ENCODE measurements around the gene SPATA33. TPM values are rescaled to one million over a fixed set of nuclear protein-coding genes. Genes with fewer than 3 reads are reported as not detected.
A peak's percentile ranks its signal among the peaks of the same experiment; 100 is the strongest.

SPATA33 gene
- total RNA-seq, 6 experiments from 2014 or later = 6.3 to 10.1 (median 7.8) TPM

DNA sequence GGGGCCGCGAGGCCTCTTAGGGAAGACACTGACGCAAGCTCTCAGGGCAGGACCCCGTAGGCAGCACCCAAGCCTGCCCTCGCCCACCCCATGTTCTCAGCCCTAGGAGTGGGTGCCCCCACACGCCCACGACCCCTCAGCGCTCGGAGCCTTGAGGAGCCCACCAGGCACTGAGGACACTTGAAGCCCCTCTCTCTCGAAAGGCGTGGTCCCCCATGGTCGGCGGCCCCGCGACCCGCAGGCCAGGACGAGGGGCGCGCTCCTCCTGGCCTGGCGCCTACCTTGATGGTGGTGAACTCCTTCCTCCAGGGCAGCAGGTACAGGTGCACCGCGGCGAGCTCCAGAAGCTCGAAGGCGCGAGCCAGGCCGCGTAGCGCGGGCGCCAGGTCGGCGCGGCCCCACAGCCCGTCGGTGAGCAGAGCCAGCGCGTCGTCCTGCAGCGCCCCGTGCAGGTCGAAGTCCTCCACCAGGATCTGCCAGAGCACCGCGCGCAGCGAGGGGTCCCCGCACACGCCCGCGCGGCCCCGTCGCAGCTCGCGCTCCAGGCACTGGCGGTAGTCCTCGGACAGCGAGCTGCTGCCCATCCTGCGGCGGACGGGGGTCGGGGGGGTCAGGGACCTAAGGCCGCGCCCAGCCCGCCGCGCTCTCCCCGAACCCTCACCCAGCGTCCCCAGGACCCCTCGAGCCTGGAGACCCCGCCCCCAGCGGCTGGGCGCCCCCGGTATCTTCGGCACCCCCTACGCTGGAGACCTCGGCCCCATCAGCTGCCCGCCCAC lies 43.2 kb downstream of the SPATA33 start:
- DNase-seq = no peak
- H3K36me3 Mint-ChIP-seq (ENCODE audit: low read depth) = no peaks in the 10 kb centered on the region; the same call in 1 of the 2 replicates
- no peaks in the 10 kb centered on the region for H3K9me3 Mint-ChIP-seq
- H3K4me3 Mint-ChIP-seq = peak overlapping the region; percentile 76
- H3K27ac Mint-ChIP-seq = peak overlapping the region; percentile 70
- H3K4me1 Mint-ChIP-seq (ENCODE audit: low read depth) = peaks cover 6% of the 10 kb centered on the region; the same call in 1 of the 2 replicates
- peaks cover 2% of the 10 kb centered on the region; the same call in 1 of the 2 replicates for H3K27me3 Mint-ChIP-seq (ENCODE audit: insufficient read depth)
- TF ChIP-seq, protein P1, sequence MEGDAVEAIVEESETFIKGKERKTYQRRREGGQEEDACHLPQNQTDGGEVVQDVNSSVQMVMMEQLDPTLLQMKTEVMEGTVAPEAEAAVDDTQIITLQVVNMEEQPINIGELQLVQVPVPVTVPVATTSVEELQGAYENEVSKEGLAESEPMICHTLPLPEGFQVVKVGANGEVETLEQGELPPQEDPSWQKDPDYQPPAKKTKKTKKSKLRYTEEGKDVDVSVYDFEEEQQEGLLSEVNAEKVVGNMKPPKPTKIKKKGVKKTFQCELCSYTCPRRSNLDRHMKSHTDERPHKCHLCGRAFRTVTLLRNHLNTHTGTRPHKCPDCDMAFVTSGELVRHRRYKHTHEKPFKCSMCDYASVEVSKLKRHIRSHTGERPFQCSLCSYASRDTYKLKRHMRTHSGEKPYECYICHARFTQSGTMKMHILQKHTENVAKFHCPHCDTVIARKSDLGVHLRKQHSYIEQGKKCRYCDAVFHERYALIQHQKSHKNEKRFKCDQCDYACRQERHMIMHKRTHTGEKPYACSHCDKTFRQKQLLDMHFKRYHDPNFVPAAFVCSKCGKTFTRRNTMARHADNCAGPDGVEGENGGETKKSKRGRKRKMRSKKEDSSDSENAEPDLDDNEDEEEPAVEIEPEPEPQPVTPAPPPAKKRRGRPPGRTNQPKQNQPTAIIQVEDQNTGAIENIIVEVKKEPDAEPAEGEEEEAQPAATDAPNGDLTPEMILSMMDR (IDR thresholded peaks at IDR 0.05) = peak; percentile 60

GRCh38 chr16:89701425-89702406 lies 44.1 kb downstream of the SPATA33 start, which contains the start of gene SPATA2L:
SPATA2L (minus strand) TSS chr16:89701705; CDS start chr16:89701232, 473 bp downstream.
- Mint-ChIP-seq H3K4me3 (peak within 1 kb of the TSS; percentile 76), H3K9me3 (no peaks in the 10 kb centered on the region), H3K27me3 (ENCODE audit: insufficient read depth) (peaks cover 2% of the 10 kb centered on the region; the same call in 1 of the 2 replicates), H3K4me1 (ENCODE audit: low read depth) (peaks cover 6% of the 10 kb centered on the region; the same call in 1 of the 2 replicates), H3K36me3 (ENCODE audit: low read depth) (no peaks in the 10 kb centered on the region; the same call in 1 of the 2 replicates), H3K27ac (peak within 1 kb of the TSS; percentile 70)
- TF ChIP-seq, protein P1 (IDR thresholded peaks at IDR 0.05) = peak; percentile 24
- DNase-seq = peak; percentile 71

GRCh38 chr16:89704281-89704680 lies 46.6 kb downstream of the SPATA33 start:
- H3K27ac Mint-ChIP-seq = no peak overlapping the region
- no peak overlapping the region for H3K4me3 Mint-ChIP-seq
- peaks cover 2% of the 10 kb centered on the region; the same call in 1 of the 2 replicates for H3K27me3 Mint-ChIP-seq (ENCODE audit: insufficient read depth)
- H3K4me1 Mint-ChIP-seq (ENCODE audit: low read depth) = peaks cover 6% of the 10 kb centered on the region; the same call in 1 of the 2 replicates
- no peaks in the 10 kb centered on the region for H3K9me3 Mint-ChIP-seq
- TF ChIP-seq, protein P1 (IDR thresholded peaks at IDR 0.05) = 0 out of 2 replicates have a peak, but pooled peaks have one; percentile 10
- DNase-seq = no peak
- H3K36me3 Mint-ChIP-seq (ENCODE audit: low read depth) = no peaks in the 10 kb centered on the region

GRCh38 chr16:89705006-89705405 lies 47.4 kb downstream of the SPATA33 start:
- TF ChIP-seq, protein P1 (IDR thresholded peaks at IDR 0.05) = no peak
- H3K4me1 Mint-ChIP-seq (ENCODE audit: low read depth) = peaks cover 2% of the 10 kb centered on the region; the same call in 1 of the 2 replicates
- no peak for DNase-seq
- no peak overlapping the region for H3K4me3 Mint-ChIP-seq
- H3K9me3 Mint-ChIP-seq = no peaks in the 10 kb centered on the region
- H3K27me3 Mint-ChIP-seq (ENCODE audit: insufficient read depth) = peaks cover 2% of the 10 kb centered on the region; the same call in 1 of the 2 replicates
- no peak overlapping the region for H3K27ac Mint-ChIP-seq
- no peaks in the 10 kb centered on the region for H3K36me3 Mint-ChIP-seq (ENCODE audit: low read depth)

All from HFFc6 (cell line).